Activated CD8-positive, alpha-beta memory T cell treated with anti-CD3 and anti-CD28 coated beads, Interleukin-2, amount 50 U/mL, for 1 hour (primary cell): ENCODE results near the gene MYO5B.
A peak's percentile ranks its signal among the peaks of the same experiment; 100 is the strongest.
"Not testable (repeated sequence)": the region's sequence is repeated elsewhere in the genome, so short reads cannot be mapped to it uniquely, and the experiment has no call there.

ENCODE experiments used
- DNase-seq: peaks from one replicate; pipeline ENCODE4 v3.0.0-alpha.2; 2020; ENCODE audit errors: extremely low read depth

Gene MYO5B

GRCh38 chr18:49837889-49838288 lies 357.1 kb downstream of the MYO5B start:
- DNase-seq: no peak

GRCh38 chr18:49837316-49837835 lies 357.6 kb downstream of the MYO5B start:
- not testable (repeated sequence) for DNase-seq

GRCh38 chr18:49835405-49835804 lies 359.5 kb downstream of the MYO5B start:
- no peak for DNase-seq

GRCh38 chr18:49834258-49834657 lies 360.7 kb downstream of the MYO5B start:
- DNase-seq: no peak

GRCh38 chr18:49833814-49834213 lies 361.1 kb downstream of the MYO5B start:
- DNase-seq: no peak

- no peak for DNase-seq
Observed at GRCh38 chr18:49832221-49832647, 362.7 kb downstream of the MYO5B start.

- DNase-seq: no peak
Observed at GRCh38 chr18:49827996-49828395, 367.0 kb downstream of the MYO5B start.

- DNase-seq: peak; percentile 21
Observed at GRCh38 chr18:49819823-49820671, 374.9 kb downstream of the MYO5B start.

GRCh38 chr18:49819071-49819662 lies 375.8 kb downstream of the MYO5B start:
- no peak for DNase-seq

- no peak for DNase-seq
Observed at GRCh38 chr18:49817947-49818346, 377.0 kb downstream of the MYO5B start.

- no peak for DNase-seq
Observed at GRCh38 chr18:49815927-49816326, 379.0 kb downstream of the MYO5B start.

- DNase-seq: peak; percentile 13
Observed at GRCh38 chr18:49814147-49814499, 380.8 kb downstream of the MYO5B start.

GRCh38 chr18:49813319-49814146 lies 381.4 kb downstream of the MYO5B start, which contains the start of gene ACAA2:
TSS of gene ACAA2 (minus strand) at chr18:49813533. CDS start at chr18:49813484, 49 bp downstream.
- DNase-seq: peak; percentile 49

- DNase-seq: no peak
Observed at GRCh38 chr18:49813069-49813318, 382.0 kb downstream of the MYO5B start.

GRCh38 chr18:49812286-49813068 lies 382.5 kb downstream of the MYO5B start:
- no peak for DNase-seq

- DNase-seq: no peak
Observed at GRCh38 chr18:49811151-49811938, 383.6 kb downstream of the MYO5B start.

GRCh38 chr18:49808553-49809191 lies 386.3 kb downstream of the MYO5B start:
- DNase-seq: not testable (repeated sequence)

GRCh38 chr18:49804096-49804495 lies 390.9 kb downstream of the MYO5B start:
- no peak for DNase-seq

- DNase-seq: no peak
Observed at GRCh38 chr18:49802623-49803022, 392.3 kb downstream of the MYO5B start.

GRCh38 chr18:49800491-49800890 lies 394.5 kb downstream of the MYO5B start:
- not testable (repeated sequence) for DNase-seq
